ENCODE data around the gene PRKN. TPM values are rescaled to one million over a fixed set of nuclear protein-coding genes. Genes with fewer than 3 reads are reported as not detected.

Gene PRKN
- total RNA-seq, 2 donors from 2014 or later, result 3.3 to 4.8 TPM

DNA sequence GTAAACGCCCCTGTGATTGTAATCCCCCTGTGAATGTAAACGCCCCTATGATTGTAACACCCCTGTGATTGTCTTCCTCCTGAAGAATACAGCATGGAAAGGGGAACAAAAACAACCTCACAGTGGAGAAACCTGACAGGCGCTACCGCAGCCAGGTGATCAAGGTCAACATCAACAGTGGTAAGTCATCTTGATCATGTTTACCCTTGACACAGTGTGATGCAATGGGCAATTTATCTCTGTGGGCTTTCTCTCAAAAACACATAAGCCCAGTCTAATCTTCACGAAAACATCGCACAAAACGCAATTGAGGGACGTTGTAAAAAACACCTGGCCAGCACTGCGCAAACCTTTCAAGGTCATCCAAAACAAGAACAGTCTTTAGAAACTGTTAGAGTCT lies 277.2 kb downstream of the PRKN start:
- Histone ChIP-seq H3K27ac (ENCODE audit: low read depth, low read length) (no peak overlapping the region), H3K36me3 (ENCODE audit: control insufficient read depth, insufficient read depth, low read length) (no peaks in the 10 kb centered on the region), H3K4me3 (ENCODE audit: low read length) (no peak overlapping the region), H3K9me3 (ENCODE audit: control insufficient read depth, low read length) (no peaks in the 10 kb centered on the region), H3K4me1 (ENCODE audit: control insufficient read depth, insufficient read depth, low read length) (no peaks in the 10 kb centered on the region), H3K9ac (ENCODE audit: extremely low read depth, low read length, poor library complexity, severe bottlenecking) (no peak overlapping the region), H3K27me3 (ENCODE audit: control insufficient read depth, insufficient read depth, low read length, poor library complexity, severe bottlenecking) (no peaks in the 10 kb centered on the region)
- no peak for DNase-seq
- TF ChIP-seq, protein P1, sequence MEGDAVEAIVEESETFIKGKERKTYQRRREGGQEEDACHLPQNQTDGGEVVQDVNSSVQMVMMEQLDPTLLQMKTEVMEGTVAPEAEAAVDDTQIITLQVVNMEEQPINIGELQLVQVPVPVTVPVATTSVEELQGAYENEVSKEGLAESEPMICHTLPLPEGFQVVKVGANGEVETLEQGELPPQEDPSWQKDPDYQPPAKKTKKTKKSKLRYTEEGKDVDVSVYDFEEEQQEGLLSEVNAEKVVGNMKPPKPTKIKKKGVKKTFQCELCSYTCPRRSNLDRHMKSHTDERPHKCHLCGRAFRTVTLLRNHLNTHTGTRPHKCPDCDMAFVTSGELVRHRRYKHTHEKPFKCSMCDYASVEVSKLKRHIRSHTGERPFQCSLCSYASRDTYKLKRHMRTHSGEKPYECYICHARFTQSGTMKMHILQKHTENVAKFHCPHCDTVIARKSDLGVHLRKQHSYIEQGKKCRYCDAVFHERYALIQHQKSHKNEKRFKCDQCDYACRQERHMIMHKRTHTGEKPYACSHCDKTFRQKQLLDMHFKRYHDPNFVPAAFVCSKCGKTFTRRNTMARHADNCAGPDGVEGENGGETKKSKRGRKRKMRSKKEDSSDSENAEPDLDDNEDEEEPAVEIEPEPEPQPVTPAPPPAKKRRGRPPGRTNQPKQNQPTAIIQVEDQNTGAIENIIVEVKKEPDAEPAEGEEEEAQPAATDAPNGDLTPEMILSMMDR (conservative IDR thresholded peaks at IDR 0.05), result no peak
- Mint-ChIP-seq H3K4me1 (peaks cover 7% of the 10 kb centered on the region), H3K27me3 (ENCODE audit: insufficient read depth) (peaks cover 6% of the 10 kb centered on the region), H3K27ac (no peak overlapping the region), H3K9me3 (no peaks in the 10 kb centered on the region), H3K4me3 (no peak overlapping the region), H3K36me3 (ENCODE audit: low read depth) (no peaks in the 10 kb centered on the region)
- WGBS, 2 experiments (ENCODE audit: insufficient coverage in 1 of 2, insufficient read length in 1 of 2), result 87 to 90% methylated on average over 9 of the region's 9 CpGs

DNA sequence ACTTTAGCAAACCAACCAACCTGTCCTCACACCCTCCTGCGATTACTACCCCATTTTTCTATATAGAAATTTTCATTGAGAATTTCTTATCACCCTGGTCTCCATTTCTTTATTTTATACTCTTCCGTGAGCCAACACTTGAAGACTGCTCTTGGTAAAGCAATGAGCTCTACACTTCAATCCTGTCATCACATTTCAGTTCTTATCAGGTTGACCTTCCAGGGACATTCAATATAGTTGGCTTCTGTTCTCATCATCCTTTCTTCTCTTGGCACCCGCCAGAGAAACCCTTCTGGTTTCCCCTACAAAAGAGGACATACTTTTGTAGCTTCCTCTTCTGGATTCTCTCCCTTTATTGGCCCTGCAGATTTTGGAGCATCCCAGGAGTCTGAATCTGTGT lies 279.3 kb downstream of the PRKN start:
- Histone ChIP-seq H3K4me1 (ENCODE audit: control insufficient read depth, insufficient read depth, low read length) (no peaks in the 10 kb centered on the region), H3K36me3 (ENCODE audit: control insufficient read depth, insufficient read depth, low read length) (no peaks in the 10 kb centered on the region), H3K9ac (ENCODE audit: extremely low read depth, low read length, poor library complexity, severe bottlenecking) (no peak overlapping the region), H3K4me3 (ENCODE audit: low read length) (no peak overlapping the region), H3K27me3 (ENCODE audit: control insufficient read depth, insufficient read depth, low read length, poor library complexity, severe bottlenecking) (no peaks in the 10 kb centered on the region), H3K9me3 (ENCODE audit: control insufficient read depth, low read length) (no peaks in the 10 kb centered on the region), H3K27ac (ENCODE audit: low read depth, low read length) (no peak overlapping the region)
- Mint-ChIP-seq H3K4me3 (no peak overlapping the region), H3K4me1 (peaks cover 7% of the 10 kb centered on the region), H3K36me3 (ENCODE audit: low read depth) (no peaks in the 10 kb centered on the region), H3K27ac (no peak overlapping the region), H3K27me3 (ENCODE audit: insufficient read depth) (peaks cover 6% of the 10 kb centered on the region), H3K9me3 (no peaks in the 10 kb centered on the region)
- 92 to 95% methylated on average over 3 of the region's 3 CpGs for WGBS, 2 experiments (ENCODE audit: insufficient coverage in 1 of 2, insufficient read length in 1 of 2)
- TF ChIP-seq, protein P1 (conservative IDR thresholded peaks at IDR 0.05), result no peak
- no peak for DNase-seq

DNA sequence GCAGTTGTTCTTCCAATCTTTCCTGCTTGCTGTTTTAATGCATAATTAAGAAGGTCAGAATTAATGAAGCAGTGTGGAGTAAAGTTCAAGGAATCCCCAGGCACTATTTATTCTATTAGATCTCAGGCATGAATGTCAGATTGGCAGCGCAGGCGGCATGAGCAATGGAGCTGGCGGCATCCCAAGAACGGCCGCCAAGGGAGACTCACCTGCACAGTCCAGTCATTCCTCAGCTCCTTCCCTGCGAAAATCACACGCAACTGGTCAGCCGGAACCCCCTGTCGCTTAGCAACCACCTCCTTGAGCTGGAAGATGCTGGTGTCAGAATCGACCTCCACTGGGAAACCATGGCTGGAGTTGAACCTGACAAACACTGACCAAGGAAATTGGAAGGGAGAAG lies 284.5 kb downstream of the PRKN start:
- WGBS, 2 experiments (ENCODE audit: insufficient coverage in 1 of 2, insufficient read length in 1 of 2), result 91 to 92% methylated on average over 4 to 10 of the region's 10 CpGs
- H3K27ac Mint-ChIP-seq, result no peak overlapping the region
- H3K9me3 Mint-ChIP-seq, result peaks cover 8% of the 10 kb centered on the region
- Histone ChIP-seq H3K27me3 (ENCODE audit: control insufficient read depth, insufficient read depth, low read length, poor library complexity, severe bottlenecking) (no peaks in the 10 kb centered on the region), H3K9ac (ENCODE audit: extremely low read depth, low read length, poor library complexity, severe bottlenecking) (no peak overlapping the region), H3K4me1 (ENCODE audit: control insufficient read depth, insufficient read depth, low read length) (no peaks in the 10 kb centered on the region), H3K36me3 (ENCODE audit: control insufficient read depth, insufficient read depth, low read length) (no peaks in the 10 kb centered on the region), H3K27ac (ENCODE audit: low read depth, low read length) (no peak overlapping the region), H3K4me3 (ENCODE audit: low read length) (no peak overlapping the region), H3K9me3 (ENCODE audit: control insufficient read depth, low read length) (peaks cover 4% of the 10 kb centered on the region)
- no peak overlapping the region for H3K4me3 Mint-ChIP-seq
- no peak for DNase-seq
- TF ChIP-seq, protein P1 (conservative IDR thresholded peaks at IDR 0.05), result no peak
- no peaks in the 10 kb centered on the region for H3K4me1 Mint-ChIP-seq
- H3K27me3 Mint-ChIP-seq (ENCODE audit: insufficient read depth), result no peaks in the 10 kb centered on the region
- no peaks in the 10 kb centered on the region for H3K36me3 Mint-ChIP-seq (ENCODE audit: low read depth)

All from endodermal cell (in vitro differentiated cells).